Bone marrow (tissue), 2 donors: ENCODE measurements around the gene CYP2W1.

Experiments
- DNase-seq, 2 donors: peaks; one replicate each; lab custom pipeline; 2025; lab: John Stamatoyannopoulos, UW

Gene CYP2W1

GRCh38 chr7:966291-967069, 16.5 kb upstream of the CYP2W1 start:
- no peak for DNase-seq

GRCh38 chr7:967361-968082, 15.5 kb upstream of the CYP2W1 start:
- DNase-seq = no peak

DNA sequence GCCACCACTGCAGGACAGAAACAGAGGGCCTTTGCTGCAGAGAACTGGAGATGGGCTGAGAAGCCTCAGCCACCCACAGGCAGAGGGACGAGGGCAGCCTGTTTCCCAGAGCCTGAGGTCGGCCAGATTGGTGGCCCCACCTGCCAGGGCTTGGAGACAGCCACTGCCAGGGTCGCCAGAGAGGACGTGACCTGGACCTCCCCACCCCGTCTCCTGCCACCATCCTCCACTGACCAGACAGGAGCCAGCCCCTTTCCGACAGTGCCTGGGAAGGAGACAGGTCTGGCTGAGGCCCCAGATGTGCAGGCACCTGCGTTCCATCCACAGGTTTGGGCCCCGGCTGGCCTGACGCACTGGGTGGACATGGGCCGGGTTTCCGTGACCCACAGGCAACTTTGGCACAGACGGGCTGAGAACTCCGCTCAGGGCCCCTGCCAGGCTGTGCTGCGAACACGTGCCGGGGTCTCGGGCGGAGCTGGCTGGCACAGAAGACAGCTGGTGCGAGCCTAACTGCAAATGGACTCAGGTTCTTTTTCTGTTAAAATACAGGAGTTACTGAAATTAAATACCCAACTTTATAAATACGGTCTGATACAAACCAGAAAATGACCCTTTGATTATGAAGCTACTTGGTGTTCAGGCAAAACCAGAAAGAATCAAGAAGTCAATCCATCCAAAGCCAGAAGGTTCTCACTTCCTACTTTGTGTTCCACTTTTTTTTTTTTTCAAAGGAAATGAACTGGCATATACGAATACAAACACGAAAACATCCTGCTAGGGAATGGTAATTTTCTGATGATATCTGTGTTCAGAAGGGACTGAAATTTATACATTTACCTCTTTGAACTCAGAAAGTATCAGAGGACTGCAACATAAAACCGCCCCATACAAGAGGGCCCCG, 14.5 kb upstream of the CYP2W1 start:
- no peak for DNase-seq

- DNase-seq = no peak
These were observed 13.6 kb upstream of the CYP2W1 start for GRCh38 chr7:969403-969802.

GRCh38 chr7:970744-971143, 12.2 kb upstream of the CYP2W1 start:
- no peak for DNase-seq

GRCh38 chr7:972110-972509, 10.9 kb upstream of the CYP2W1 start:
- DNase-seq = no peak

- no peak for DNase-seq
These were observed 10.2 kb upstream of the CYP2W1 start for GRCh38 chr7:972676-973309.

DNA sequence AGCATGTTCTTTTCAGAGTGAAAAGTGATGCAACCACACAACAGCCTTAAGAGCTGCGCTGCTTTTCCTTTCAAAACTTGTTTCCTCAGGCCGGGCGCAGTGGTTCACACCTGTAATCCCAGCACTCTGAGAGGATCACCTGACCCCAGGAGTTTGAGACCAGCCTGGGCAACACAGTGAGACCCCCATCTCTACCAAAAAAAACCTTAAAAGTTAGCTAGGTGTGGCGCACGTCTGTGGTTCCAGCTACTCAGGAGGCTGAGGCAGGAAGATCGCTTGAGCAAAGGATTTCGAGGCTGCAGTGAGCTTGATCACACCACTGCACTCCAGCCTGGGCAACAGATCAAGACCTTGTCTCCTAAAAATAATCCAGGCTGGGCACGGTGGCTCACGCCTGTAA, 9.7 kb upstream of the CYP2W1 start:
- no peak for DNase-seq

GRCh38 chr7:974172-974571, 8.8 kb upstream of the CYP2W1 start:
- DNase-seq = no peak

- peak; percentile 66 to 74 for DNase-seq
These were observed 7.9 kb upstream of the CYP2W1 start, which contains the start of gene COX19 for GRCh38 chr7:974820-975681. TSS of gene COX19 (minus strand) at chr7:975549. CDS start at chr7:975509, 40 bp downstream.

- no peak for DNase-seq
These were observed 7.1 kb upstream of the CYP2W1 start for GRCh38 chr7:975702-976473.

- DNase-seq = no peak
These were observed 6.1 kb upstream of the CYP2W1 start for GRCh38 chr7:976901-977325.

GRCh38 chr7:977326-978048, 5.5 kb upstream of the CYP2W1 start:
- no peak for DNase-seq

DNA sequence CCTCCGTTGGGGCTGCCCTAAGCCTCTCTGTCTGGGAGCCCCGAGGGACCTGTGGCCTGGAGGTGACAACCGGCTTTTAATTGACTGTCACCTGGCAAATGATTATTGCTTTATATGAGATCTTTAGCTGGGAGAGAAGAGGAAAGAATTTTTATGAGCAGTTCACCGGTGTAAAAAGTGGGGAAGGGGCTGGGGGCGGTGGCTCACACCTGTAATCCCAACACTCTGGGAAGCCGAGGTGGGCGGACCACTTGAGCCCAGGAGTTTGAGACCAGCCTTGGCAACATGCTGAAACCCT, 5.0 kb upstream of the CYP2W1 start:
- DNase-seq = no peak

DNA sequence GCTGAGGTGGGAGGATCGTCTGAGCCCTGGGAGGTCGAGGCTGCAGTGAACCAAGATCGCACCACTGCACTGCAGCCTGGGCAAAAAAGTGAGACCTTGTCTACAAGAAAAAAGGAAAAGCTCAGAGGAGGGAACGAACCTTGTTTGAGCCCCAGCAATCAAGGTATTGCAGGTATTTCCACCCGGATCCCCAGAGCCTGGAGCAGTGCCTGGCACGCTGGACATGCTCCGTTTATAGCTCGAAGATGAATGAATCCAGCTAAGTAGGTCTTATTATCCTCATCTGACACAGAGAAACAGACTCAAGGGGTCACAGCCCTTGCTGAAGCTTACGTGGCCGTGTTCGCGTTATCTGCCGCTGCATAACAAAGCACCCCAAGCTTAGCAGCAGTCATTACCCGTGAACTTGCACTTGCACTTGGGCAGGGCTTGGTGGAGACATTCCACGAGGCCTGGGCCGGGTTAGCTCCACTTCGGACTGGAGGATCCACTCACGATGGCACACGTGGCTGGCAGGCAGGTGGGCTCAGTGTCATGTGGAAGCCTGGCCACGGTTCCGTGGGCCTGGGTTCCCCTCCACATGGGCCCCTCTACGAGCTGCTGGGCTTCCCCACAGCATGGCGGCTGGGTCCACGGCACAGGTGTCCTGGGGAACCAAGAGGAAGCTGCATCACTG, 4.4 kb upstream of the CYP2W1 start:
- no peak for DNase-seq

DNA sequence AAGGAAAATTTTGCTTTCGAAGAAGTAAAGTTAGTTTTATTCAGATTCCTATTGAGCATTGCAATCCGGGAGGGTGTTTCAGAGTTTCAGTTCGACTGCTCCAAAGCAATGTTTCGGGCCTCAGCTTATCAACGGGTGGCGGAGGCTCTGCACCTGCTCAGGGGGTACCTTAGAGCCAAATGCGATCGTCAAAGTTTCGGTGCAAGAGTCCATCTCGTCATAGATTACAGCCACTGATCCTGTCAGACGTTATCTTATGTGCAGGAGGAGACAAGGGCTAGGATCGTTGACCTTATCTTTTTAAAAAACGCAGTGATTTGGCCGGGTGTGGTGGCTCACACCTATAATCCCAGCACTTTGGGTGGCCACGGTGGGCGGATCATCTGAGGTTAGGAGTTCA, 3.8 kb upstream of the CYP2W1 start:
- DNase-seq = no peak

DNA sequence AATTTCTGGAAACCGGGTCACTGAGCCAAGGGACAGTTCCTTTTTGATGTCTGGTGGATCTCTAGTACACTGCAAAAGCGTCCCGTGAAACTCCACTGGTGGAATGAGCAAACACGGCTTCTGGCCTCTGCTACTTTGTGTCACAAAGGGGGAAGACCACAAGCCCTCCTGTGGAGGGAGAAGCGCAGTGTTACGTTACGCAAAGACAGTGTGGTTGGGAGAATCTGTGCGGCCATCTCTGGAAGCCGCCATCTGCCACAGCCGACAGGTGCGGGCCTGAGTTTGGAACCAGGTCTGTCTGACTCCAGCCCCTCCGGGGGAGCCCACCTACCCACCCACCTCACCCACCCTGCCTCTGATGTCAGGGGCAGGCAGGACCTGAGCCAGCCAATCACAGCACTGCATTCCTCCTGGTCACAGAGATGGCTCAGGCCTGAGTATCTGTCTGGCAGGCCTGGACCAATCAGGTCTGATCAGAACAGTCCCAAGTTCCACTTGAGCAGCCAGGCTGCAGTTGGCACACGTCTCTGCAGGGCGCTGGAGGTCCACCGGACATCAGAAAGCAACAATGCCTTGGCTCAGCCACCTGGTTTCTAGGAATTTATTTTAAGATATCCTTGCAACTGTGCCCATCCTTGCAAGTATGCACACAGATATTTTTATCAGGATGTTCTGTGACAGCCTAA, 3.0 kb upstream of the CYP2W1 start:
- DNase-seq = no peak

DNA sequence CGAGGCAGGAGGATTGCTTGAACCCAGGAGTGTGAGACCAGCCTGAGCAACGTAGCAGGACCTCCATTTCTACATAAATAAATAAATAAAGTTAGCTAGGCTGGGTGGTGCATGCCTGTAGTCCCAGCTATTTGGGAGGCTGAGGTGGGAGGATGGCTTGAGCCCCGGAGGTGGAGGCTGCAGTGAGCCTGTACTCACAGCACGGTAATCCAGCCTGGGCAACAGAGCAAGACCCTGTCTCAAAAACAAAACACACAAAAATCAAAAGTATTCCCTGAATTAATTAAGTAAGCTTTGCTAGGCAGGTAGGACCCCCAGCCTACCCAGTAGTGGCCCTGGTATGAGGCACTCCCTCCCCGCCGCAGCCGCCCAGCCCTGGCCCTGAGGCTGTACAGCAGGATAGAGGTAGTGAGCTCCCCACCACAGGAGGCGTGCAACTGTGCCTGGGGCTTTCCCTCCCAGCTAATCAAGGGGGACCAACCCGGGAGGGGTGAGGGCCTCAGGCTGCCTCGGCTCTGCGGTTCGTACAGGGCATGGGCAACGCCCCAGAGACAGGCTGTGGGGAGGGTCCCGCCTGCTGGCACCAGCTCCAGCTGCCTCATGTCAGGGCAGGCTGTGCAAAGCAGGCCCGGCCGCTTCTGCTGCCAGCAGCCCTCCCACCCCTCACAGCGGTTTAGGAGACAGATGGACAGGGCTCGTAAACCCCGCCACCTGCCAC, 1.0 kb upstream of the CYP2W1 start:
- DNase-seq = no peak
